Mucosa of stomach (tissue), 1 donor: ENCODE measurements around the gene STX10.

Source experiments
- H3K27me3 ChIP-seq: one replicate; pipeline ENCODE4 v1.7.0; 2013; ENCODE audit warnings: mild to moderate bottlenecking, low read length; ENCODE audit not compliant: control insufficient read depth, insufficient read depth
- H3K36me3 ChIP-seq: one replicate; pipeline ENCODE4 v1.7.0; 2013; ENCODE audit warnings: low read length; ENCODE audit not compliant: control insufficient read depth, insufficient read depth
- H3K4me1 ChIP-seq: one replicate; pipeline ENCODE4 v1.7.0; 2013; ENCODE audit warnings: mild to moderate bottlenecking, low read length; ENCODE audit not compliant: control insufficient read depth, insufficient read depth
- H3K4me3 ChIP-seq: one replicate; pipeline ENCODE4 v1.7.0; 2013; ENCODE audit warnings: low read length
- H3K9ac ChIP-seq: one replicate; pipeline ENCODE4 v1.7.0; 2013; ENCODE audit warnings: mild to moderate bottlenecking, low read length, moderate library complexity
- H3K9me3 ChIP-seq: one replicate; pipeline ENCODE4 v1.7.0; 2013; ENCODE audit warnings: mild to moderate bottlenecking, low read length, moderate library complexity; ENCODE audit not compliant: control insufficient read depth
- donor health status: Pancreatic carcinoma.

The STX10 gene

GRCh38 chr19:13104848-13105711 lies 45.1 kb downstream of the STX10 start:
- H3K4me3 ChIP-seq: no peak overlapping the region
- peak overlapping the region; percentile 31 for H3K9ac ChIP-seq
- H3K4me1 ChIP-seq: peaks cover 21% of the 10 kb centered on the region

GRCh38 chr19:13104360-13104847 lies 45.8 kb downstream of the STX10 start:
- no peaks in the 10 kb centered on the region for H3K27me3 ChIP-seq
- no peaks in the 10 kb centered on the region for H3K9me3 ChIP-seq
- H3K36me3 ChIP-seq: no peaks in the 10 kb centered on the region
- H3K4me3 ChIP-seq: no peak overlapping the region
- H3K9ac ChIP-seq: no peak overlapping the region
- peaks cover 28% of the 10 kb centered on the region for H3K4me1 ChIP-seq

More at GRCh38 chr19:13104848-13105711, 45.1 kb downstream of the STX10 start:
- no peaks in the 10 kb centered on the region for H3K36me3 ChIP-seq
- no peaks in the 10 kb centered on the region for H3K9me3 ChIP-seq
- H3K27me3 ChIP-seq: no peaks in the 10 kb centered on the region

- no peaks in the 10 kb centered on the region for H3K36me3 ChIP-seq
- H3K4me1 ChIP-seq: peaks cover 33% of the 10 kb centered on the region
- H3K9ac ChIP-seq: peak overlapping the region; percentile 54
- no peaks in the 10 kb centered on the region for H3K9me3 ChIP-seq
- H3K4me3 ChIP-seq: no peak overlapping the region
- no peaks in the 10 kb centered on the region for H3K27me3 ChIP-seq
Observed at GRCh38 chr19:13103581-13104359, 46.4 kb downstream of the STX10 start.

- Histone ChIP-seq H3K4me3 (peak within 1 kb of the TSS; percentile 25), H3K4me1 (peaks cover 39% of the 10 kb centered on the region), H3K9me3 (no peaks in the 10 kb centered on the region), H3K36me3 (no peaks in the 10 kb centered on the region), H3K27me3 (no peaks in the 10 kb centered on the region), H3K9ac (peak within 1 kb of the TSS; percentile 54)
Observed at GRCh38 chr19:13102666-13103580, 47.3 kb downstream of the STX10 start, which contains the start of gene LYL1. Gene LYL1, minus strand, starts transcription at chr19:13102858. Its CDS starts 1,687 bp downstream, at chr19:13101171.

GRCh38 chr19:13102416-13102665 lies 47.8 kb downstream of the STX10 start:
- peaks cover 39% of the 10 kb centered on the region for H3K4me1 ChIP-seq
- H3K4me3 ChIP-seq: peak overlapping the region; percentile 25
- no peaks in the 10 kb centered on the region for H3K27me3 ChIP-seq
- H3K36me3 ChIP-seq: no peaks in the 10 kb centered on the region
- peak overlapping the region; percentile 54 for H3K9ac ChIP-seq
- H3K9me3 ChIP-seq: no peaks in the 10 kb centered on the region

- Histone ChIP-seq H3K36me3 (no peaks in the 10 kb centered on the region), H3K9ac (peak overlapping the region; percentile 54), H3K9me3 (no peaks in the 10 kb centered on the region), H3K4me1 (peaks cover 39% of the 10 kb centered on the region), H3K27me3 (no peaks in the 10 kb centered on the region), H3K4me3 (peak overlapping the region; percentile 25)
Observed at GRCh38 chr19:13101590-13102415, 48.4 kb downstream of the STX10 start.

GRCh38 chr19:13100841-13101589 lies 49.2 kb downstream of the STX10 start:
- no peaks in the 10 kb centered on the region for H3K36me3 ChIP-seq
- H3K9me3 ChIP-seq: no peaks in the 10 kb centered on the region
- no peak overlapping the region for H3K4me3 ChIP-seq
- no peak overlapping the region for H3K9ac ChIP-seq
- H3K4me1 ChIP-seq: peaks cover 39% of the 10 kb centered on the region
- H3K27me3 ChIP-seq: no peaks in the 10 kb centered on the region

GRCh38 chr19:13100031-13100588 lies 50.1 kb downstream of the STX10 start:
- Histone ChIP-seq H3K4me1 (peaks cover 39% of the 10 kb centered on the region), H3K36me3 (no peaks in the 10 kb centered on the region), H3K9me3 (no peaks in the 10 kb centered on the region), H3K9ac (peak overlapping the region; percentile 55), H3K27me3 (no peaks in the 10 kb centered on the region), H3K4me3 (no peak overlapping the region)

- Histone ChIP-seq H3K36me3 (no peaks in the 10 kb centered on the region), H3K9ac (peak overlapping the region; percentile 55), H3K9me3 (no peaks in the 10 kb centered on the region), H3K27me3 (no peaks in the 10 kb centered on the region), H3K4me3 (no peak overlapping the region), H3K4me1 (peaks cover 40% of the 10 kb centered on the region)
Observed at GRCh38 chr19:13099073-13099999, 50.8 kb downstream of the STX10 start.
